GM18909 (cell line): ENCODE measurements around the gene DDX42.
"Not testable (repeated sequence)": the region's sequence is repeated elsewhere in the genome, so short reads cannot be mapped to it uniquely, and the experiment has no call there.

Experiments used
- ATAC-seq: cut with Tn5 transposase; IDR thresholded peaks from one replicate; pipeline ENCODE4 v1.9.1; 2021; ENCODE audit warnings: mild to moderate bottlenecking; ENCODE audit not compliant: unreplicated experiment, poor library complexity

The DDX42 gene

DNA sequence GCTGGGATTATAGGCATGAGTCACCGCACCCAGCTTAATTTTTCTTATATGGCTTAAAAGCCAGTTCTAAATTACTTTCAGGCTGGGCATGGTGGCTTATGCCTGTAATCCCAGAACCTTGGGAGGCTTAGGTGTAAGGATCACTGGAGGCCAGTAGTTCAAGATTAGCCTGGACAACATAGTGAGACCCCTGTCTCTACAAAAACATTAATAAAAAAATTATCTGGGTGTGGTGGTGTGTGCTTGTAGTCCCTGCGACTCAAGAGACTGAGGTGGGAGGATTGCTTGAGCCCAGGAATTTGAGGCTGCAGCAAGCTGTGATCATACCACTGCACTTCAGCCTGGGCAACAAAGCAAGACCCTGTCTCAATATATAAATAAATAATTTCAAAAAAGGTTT is 79.3 kb downstream of the DDX42 start:
- no peak for ATAC-seq

DNA sequence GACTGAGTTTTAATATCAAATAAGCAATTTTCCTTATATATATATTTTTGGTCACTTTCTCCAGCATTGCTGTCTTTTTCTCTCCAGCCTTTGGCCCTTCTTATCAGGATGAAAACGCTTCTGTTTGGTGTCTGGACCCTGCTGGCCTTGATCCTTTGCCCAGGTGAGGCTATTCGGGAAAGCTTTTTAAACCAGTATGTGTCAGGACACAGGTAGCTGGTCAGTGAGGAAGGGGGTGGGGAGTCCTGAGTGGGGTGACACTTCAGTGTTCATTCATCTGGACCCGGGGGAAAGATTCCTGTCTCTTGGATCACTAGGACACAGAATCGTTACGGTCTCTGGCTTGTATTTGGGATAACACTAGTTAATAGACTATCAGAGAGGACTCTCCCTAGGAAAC is 80.7 kb downstream of the DDX42 start:
- no peak for ATAC-seq

DNA sequence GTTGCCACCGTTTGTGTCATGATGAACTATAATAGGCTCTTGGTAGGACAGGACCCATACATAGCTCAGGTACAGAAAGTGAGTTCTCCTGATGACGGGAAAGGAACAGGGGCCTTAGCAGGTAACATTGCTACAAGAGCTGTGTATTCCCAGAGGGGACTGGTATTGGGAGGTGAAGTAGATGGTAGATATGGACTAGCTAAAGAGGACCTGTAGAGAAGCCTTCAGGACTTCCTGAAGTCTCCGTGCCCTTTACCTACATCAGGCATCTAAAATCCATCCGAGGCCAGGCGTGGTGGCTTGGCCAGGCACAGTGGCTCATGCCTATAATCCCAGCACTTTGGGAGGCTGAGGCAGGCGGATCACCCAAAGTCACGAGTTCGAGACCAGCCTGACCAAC is 81.2 kb downstream of the DDX42 start:
- no peak for ATAC-seq

DNA sequence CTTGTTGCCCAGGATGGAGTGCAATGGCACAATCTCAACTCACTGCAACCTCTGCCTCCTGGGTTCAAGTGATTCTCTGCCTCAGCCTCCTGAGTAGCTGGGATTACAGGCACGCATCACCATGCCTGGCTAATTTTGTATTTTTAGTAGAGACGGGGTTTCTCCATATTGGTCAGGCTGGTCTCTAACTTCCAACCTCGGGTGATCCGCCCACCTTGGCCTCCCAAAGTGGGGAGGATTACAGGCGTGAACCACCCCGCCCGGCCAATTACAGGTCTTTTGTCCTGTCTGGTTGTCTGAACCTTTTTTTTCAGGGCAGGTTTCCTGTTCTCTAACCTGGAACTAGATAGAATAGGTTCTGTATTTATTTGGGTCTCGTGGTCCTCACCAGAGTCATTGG is 82.5 kb downstream of the DDX42 start:
- not testable (repeated sequence) for ATAC-seq

DNA sequence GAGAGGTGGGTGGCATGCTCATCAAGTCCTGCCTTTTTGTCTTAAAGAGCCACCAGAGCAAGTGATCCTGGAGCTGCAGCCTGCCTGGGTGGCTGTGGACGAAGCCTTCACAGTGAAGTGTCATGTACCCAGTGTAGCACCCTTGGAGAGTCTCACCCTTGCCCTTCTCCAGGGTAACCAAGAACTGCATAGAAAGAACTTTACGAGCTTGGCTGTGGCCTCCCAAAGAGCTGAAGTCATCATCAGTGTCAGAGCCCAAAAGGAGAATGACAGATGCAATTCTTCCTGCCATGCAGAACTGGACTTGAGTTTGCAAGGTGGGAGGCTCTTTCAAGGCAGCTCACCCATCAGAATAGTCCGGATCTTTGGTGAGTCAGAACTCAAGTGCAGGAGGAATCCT is 85.3 kb downstream of the DDX42 start:
- ATAC-seq: no peak

DNA sequence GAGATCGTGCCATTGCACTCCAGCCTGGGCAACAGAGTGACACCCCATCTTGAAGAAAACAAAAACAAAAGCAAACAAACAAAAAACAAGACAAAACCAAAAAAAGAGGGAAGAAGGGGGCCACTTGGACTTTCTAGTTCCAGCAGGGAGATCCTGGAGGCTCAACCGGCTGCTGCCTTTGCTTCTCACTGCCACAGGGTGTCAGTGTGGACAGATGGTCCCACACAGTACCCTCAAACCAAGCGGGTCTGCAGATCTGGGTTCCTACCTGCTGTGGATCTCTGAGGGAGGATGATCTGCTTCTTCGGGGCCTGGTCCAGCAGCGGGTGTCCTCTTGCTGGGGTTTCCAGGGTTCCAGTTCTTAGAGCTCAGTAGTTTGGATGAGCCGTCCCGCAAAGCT is 92.7 kb downstream of the DDX42 start:
- not testable (repeated sequence) for ATAC-seq
